SKM-1 treated with dmso at 0.1 percent for 144 hours (cell line): ENCODE measurements around the gene RCAN2.
A peak's percentile ranks its signal among the peaks of the same experiment; 100 is the strongest.
"Not testable (repeated sequence)": the region's sequence is repeated elsewhere in the genome, so short reads cannot be mapped to it uniquely, and the experiment has no call there.

Source experiments
- DNase-seq: peaks from one replicate; lab custom pipeline; 2025; ENCODE audit not compliant: unreplicated experiment; lab: John Stamatoyannopoulos, UW

Gene RCAN2

DNA sequence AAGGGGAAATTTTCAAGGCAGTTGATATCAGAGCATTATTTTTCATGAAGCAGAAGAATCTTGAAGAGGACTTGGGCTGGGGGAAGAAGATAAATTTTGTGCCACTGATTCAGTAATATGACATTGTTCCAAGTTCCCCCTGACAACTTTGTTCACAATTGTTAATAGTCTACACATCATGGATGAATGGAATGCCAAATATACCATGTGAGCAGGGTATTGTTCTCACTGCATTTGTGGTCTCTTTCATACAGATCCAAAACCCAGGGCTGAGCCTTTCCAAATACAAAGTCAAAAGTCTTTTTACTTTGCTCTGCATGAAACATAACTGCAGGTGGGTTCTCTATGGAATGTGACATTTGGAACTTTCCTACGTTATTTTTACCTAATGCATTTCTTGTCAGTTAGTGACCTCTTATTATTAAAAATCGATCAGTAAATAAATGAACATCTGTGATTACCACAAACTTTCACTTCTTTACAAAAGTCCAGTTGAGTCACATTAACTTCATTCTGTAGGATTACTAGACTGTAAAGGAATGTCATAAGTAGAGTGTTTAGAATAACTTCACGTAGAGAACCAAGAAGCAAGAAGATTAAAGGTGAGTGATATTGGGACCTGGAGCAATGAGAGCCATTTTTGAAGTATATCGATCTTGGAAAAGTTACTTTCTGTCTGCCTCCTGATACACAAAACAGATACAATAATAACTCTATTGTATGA lies 100.9 kb downstream of the RCAN2 start:
- no peak for DNase-seq

GRCh38 chr6:46387728-46388127 lies 103.5 kb downstream of the RCAN2 start:
- not testable (repeated sequence) for DNase-seq

- no peak for DNase-seq
Measured at GRCh38 chr6:46381579-46381978, 109.7 kb downstream of the RCAN2 start.

GRCh38 chr6:46381057-46381456 lies 110.2 kb downstream of the RCAN2 start:
- DNase-seq, result no peak

- no peak for DNase-seq
Measured at GRCh38 chr6:46380152-46380807, 111.0 kb downstream of the RCAN2 start.

DNA sequence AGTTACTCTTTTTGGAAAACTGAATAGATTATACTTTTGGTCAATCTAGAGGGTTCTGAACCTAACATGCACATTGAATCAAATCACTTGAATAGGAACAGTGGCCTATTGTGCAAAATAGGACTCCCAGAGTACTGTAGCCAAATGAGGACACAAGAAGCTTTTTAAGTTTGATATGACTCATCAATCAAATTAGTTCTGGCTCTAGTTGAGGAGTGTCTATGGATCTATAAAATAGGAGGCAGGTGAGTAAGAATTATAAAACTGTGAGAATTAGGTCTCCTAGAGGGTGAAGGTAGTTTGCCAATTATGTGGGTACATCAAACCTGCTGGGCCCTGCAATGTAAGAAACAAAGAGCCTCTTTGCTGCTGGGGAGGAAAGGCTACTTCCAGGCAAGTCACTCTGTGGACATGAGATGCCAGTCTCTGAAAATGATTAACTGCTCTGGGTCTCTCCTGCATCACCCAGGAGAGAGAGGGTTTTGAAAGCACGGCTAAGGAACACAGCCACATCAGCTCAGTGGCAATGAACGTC lies 112.3 kb downstream of the RCAN2 start:
- no peak for DNase-seq

- no peak for DNase-seq
Measured at GRCh38 chr6:46378161-46378881, 112.9 kb downstream of the RCAN2 start.

GRCh38 chr6:46377209-46377608 lies 114.0 kb downstream of the RCAN2 start:
- no peak for DNase-seq

- DNase-seq, result peak; percentile 77
Measured at GRCh38 chr6:46376562-46377061, 114.6 kb downstream of the RCAN2 start.

DNA sequence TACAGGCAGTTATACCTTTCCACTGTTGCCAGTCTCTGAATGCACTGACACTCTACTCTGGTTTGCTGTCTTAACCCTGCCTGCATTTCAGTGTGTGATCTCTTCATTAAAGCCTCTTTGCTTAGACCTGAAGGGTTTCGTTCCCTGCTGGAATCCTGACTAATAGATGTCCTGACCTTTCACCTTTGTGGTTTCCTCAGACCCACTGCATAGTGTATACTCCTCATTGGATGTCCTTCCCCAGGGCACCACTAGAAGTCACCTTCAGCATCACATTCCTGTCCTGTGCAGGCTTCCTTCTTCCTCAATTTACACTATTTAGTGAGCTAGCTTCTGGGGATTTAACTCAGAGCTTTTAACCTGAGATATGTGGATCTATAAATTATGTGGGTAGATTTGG lies 120.6 kb downstream of the RCAN2 start:
- DNase-seq, result no peak

DNA sequence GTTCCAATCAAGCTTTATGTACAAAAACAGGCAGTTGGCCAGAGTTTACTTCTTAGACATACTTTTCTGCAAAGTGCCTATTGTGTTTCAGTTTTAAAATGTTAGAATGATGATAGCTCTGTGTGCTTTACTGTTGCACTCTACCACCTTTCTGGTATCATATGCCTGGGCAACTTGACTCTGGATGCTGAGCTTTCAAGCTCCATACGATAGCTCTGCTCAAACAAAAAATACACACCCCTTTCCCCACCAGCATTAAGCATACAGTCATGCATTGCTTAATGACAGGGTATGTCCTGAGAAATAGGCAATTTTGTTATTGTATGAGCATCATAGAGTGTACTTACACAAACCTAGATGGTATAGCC lies 123.1 kb downstream of the RCAN2 start:
- no peak for DNase-seq

GRCh38 chr6:46367354-46368168 lies 123.7 kb downstream of the RCAN2 start:
- no peak for DNase-seq

- no peak for DNase-seq
Measured at GRCh38 chr6:46366190-46366900, 124.9 kb downstream of the RCAN2 start.

DNA sequence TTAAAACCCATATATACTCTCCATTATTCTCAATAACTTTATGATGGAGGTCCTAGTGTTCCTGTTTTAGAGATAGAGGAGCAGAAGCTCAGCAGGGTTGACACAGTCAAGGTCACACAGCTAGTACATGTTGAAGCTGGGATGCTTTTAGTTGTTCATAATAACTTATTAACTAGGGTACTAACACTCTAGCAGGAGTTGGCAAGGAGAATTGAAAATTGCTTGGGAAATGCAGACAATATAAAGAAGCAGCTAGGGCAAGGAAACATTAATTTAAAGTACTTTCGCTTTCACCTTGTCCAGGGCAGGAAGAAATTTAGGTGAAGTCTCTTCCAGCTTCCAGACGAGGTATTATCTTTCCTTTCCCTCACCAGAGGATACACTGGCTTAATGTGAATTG lies 133.7 kb downstream of the RCAN2 start:
- no peak for DNase-seq

GRCh38 chr6:46356543-46356942 lies 134.7 kb downstream of the RCAN2 start:
- peak; percentile 2 for DNase-seq

GRCh38 chr6:46353528-46353927 lies 137.7 kb downstream of the RCAN2 start:
- DNase-seq, result no peak

DNA sequence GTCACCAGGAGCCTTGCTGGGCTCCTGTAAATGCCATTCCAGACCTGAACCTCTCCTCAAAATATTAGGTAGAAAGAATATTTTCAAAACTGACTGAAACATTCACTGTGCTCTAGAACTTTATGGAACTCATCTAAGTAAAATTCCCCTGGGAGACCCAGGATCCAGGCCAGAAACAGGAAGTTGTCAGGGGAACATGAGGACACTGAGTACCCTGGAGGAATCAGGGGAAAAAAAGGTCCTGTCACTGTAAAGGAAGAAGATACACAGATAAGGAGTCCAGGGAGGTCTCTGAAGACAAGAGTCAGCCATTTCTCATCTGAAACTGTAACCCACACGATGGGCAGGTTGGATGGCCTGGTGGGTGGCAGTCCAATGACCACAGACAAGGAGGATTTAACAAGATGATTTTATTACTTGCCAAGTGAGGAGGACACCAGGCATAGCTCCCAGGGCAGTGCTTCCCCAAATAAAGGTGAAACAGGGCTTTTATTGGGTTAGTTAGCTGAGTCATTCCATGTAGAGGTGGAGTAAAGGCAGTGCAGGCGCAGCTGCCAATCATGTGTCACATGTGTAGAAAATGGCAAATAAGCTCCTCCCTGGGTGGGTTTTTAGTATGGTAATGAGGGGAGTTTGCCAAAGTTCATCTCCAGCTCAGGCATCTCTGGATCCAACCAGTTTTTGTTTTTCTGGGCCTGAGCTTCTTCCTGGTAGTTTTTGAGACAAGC lies 138.5 kb downstream of the RCAN2 start:
- no peak for DNase-seq

DNA sequence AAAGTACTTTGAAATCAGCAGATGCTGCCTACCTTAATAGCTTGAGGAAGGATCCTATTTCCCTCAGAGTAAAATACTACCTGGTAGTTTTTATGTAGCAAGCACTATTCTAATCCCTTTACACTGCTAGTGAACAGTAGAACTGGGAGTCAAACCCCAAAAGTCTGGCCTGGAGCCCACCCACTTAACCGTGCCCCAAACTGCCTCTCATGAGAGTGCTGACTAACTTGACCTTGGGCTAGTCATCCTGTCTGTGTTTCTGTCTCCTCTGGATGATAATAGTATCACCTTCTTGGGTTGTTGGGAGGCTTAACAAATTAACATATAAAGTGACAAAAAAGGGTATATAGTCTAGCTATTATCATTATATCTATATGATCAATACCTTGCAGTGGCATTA lies 140.5 kb downstream of the RCAN2 start:
- no peak for DNase-seq

GRCh38 chr6:46347669-46348068 lies 143.6 kb downstream of the RCAN2 start:
- no peak for DNase-seq

GRCh38 chr6:46340246-46340645 lies 151.0 kb downstream of the RCAN2 start:
- DNase-seq, result no peak
